Peyer's patch (tissue), 4 donors: ENCODE measurements around the gene LNX2.

ENCODE experiments used
- CTCF ChIP-seq, 6 experiments: fragments of 450-650 bp in 4 of 6; fragments of 200-600 bp in 2 of 6; sonication (generic) in 1 of 6; IDR thresholded peaks; one replicate each; pipeline ENCODE4 v1.5.1; 2017 to 2019; ENCODE audit warnings: antibody characterized with exemption in 6 of 6, mild to moderate bottlenecking in 3 of 6, moderate library complexity in 1 of 6
- POLR2A ChIP-seq, 2 donors: fragments of 450-650 bp; IDR thresholded peaks; one replicate each; pipeline ENCODE4 v1.5.1; 2017; ENCODE audit warnings: antibody characterized with exemption in 2 of 2, mild to moderate bottlenecking in 2 of 2, moderate library complexity in 2 of 2

GRCh38 chr13:27510082-27510481 is 110.2 kb downstream of the LNX2 start:
- TF ChIP-seq CTCF (IDR thresholded peaks at IDR 0.05) (no peak), POLR2A (IDR thresholded peaks at IDR 0.05) (no peak)
